Activated naive CD8-positive, alpha-beta T cell treated with anti-CD3 and anti-CD28 coated beads, Interleukin-2, amount 50 U/mL, for 16 hours (primary cell): ENCODE results near the gene RBM43.

Source experiments
- DNase-seq: peaks from one replicate; pipeline ENCODE4 v3.0.0-alpha.2; 2020; ENCODE audit warnings: low read depth, low spot score

Gene RBM43

DNA sequence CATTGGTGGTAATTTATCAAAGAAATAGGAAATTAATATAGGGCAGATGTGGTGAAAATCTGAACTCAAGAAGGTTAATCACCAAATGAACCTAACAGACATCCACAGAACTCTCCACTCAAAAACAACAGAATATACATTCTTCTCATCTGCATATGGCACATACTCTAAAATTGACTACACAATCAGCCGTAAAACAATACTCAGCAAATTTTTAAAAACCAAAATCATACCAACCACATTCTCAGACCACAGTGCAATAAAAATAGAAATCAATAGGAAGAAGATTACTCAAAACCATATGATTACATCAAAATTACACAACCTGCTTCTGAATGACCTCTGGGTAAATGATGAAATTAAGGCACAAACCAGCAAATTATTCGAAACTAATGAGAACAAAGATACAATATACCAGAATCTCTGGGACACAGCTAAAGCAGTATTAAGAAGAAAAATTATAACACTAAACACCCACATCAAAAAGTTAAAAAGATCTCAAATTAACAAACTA lies 31.0 kb downstream of the RBM43 start:
- DNase-seq: no peak

DNA sequence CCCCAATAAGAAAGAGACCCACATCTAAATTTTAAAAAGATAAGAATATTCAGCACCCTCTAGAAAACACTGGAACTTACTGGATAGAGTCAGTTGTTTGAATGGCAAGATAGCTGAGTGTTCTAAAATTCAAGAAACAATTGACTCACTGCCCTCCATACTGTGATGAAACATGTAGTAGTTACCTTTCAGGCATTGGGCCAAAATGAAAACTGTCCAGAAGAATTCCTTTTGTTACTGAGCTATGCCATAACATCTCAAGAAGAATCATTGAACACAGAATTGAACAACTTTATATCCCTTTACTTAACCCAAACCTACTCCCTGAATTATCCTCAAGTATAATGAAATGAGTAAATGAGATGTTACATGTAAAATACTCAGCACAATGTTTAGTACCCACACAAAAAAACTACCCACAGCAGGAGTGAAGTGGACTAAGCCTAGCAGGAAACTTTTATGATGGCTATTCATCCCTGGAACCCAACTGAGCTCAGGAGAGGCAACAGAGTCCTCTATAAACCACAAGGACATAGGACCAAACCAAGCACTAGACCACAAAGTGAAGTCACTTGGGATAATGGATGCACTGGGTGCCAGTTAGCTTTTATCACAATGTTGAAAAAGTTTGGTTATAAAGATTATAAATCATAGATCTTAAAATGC lies 32.7 kb downstream of the RBM43 start:
- no peak for DNase-seq

DNA sequence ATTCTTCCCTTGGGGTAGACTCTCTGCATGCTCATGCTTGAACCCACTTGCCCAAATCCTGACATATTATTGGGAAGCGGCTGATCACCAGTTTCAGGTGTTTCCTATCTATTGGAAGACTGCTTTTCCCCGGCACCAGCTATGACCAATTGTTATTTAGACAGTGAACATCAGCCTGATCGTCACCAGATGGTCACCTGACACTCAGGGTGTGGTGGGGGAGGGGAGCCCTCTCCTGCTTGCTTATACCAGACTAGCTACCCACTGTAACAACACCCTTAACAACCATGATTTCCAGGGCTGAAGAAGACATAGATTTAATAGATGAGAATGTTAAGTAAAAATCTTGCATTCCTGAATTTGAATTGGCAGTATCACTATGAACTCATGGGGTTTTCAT lies 44.3 kb downstream of the RBM43 start:
- no peak for DNase-seq

DNA sequence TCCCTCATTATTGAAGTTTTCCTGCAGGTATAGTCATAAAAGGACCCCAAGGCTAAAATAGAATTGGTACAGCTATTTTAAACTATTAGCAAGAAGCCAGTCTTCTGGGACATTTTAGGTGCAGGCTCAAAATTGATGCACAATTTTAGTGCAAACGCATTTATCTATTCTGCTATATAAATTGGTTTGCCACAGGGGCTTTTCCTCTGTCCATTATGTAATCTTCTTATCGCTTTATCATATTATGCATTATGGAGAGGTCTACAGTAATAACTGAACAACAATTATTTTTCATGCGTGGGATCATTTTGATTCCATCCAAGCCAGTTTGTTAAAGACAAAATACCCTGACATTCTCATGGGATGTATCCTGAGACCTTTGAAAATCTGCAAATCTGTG lies 54.6 kb downstream of the RBM43 start:
- DNase-seq: no peak

DNA sequence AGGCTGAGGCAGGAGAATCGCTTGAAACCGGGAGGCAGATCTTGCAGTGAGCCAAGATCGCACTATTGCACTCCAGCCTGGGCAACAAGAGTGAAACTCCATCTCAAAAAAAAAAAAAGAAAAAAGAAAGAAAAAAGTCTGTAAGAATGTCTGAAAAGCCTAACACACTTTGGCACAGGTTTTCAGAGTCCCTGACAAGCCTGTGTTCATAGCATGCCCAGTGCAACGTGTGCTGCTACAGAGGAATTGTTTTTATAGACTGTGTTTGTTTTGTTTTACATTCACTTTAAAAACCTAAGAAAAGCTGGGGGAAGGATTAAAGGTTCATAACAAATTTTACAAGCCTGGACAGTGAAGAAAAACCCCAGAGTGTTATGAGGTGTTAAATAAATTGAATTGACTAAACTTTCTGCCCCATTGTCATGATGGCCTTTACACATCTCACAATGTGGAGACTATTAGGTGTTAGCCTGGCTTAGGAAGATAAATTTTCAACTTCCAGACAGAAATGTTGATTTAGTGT lies 55.2 kb downstream of the RBM43 start:
- no peak for DNase-seq

DNA sequence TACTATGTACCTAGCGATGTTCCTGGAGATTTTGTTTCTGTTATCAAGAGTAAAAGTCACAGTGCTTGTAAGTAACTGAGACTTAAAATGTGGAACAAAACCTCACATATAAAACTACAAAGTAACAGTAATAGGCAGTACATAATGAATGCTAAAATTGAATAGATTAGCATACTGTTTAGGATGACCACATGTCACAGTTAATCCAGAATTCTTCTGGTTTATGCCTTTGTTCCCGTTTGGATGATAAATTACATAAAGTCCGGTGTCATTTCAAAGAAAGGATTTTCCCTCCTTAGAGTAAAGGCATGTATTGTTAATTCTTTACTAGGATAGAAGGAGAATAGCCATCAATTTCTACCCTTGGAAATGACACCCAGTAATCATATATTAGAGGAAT lies 56.1 kb downstream of the RBM43 start:
- no peak for DNase-seq

DNA sequence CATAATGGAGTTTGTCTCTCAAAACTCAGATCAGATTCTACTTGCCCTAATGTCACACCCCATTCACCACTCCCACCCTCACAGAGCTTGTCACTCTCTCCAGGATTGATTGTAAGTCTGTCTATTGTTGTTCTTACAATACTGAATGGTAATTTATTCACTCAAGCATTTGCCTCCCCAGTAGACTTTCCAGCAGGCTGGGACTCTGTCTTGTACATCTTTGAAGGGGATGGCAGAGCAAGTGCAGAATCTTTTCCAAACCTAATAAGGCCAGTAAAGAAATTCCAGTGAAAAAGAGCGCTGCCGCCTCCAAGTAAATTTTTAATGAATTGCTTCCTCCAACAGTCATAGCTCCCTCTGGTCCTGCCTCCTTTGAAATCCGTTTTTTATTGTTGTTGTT lies 56.9 kb downstream of the RBM43 start:
- DNase-seq: no peak

DNA sequence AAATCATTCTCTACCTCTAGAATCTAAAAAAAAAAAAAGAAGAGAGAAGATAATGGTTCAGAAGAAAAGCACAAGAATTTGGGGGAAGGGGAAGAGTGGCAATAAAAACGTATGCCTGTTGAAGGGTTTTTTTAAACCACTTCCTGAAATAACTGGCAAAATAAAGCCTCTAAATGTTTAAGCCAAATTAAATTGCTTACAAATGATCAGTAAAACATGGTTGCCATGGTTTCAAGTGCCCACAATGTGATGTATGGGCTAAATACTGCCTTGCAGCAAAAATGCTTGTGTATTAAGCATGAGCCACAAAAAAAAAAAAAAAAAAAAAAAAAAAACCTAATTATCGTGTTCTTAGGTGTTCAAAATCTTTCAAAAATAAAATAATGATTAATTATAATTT lies 60.8 kb downstream of the RBM43 start:
- no peak for DNase-seq

DNA sequence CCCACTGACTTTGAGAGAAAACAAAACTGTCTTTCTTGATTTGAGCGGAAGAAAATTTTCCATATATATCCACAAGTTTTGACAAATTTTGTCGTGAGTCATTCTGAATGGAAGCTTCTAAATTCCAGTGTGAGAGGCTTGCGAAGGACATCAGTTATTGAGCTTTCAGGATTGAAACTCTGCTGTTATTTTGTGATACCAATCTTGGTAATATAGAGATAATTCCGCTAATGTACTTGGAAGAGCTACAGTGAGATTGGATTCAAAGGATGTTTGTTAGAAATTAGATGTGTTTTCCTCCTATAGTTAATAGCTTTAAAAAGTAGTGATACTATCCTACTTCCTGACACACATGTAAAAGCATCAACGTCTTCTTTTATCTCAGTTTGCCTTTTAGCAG lies 61.4 kb downstream of the RBM43 start:
- no peak for DNase-seq

DNA sequence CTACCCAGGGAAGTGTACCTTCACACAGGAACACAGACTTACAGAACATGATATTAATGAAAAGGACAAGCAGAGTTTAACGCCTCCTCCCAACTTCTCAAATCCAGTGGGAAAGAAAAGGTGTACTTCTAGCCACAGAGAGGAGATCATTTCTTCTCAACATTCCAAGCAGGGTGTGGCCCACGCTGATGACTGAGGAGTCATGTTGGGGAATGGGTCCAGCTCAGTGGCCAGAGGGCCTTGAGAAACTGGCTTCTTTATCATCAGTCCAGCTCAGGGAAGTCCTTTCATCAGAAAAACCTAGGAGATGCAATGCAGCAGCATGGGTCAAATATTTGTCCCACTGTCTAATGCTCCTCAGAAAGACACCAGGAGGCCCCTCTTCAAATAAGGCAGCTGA lies 63.0 kb downstream of the RBM43 start:
- no peak for DNase-seq
